ENCODE measurements around the gene FAM13A.

- no peak for TF ChIP-seq CTCF (IDR thresholded peaks at IDR 0.05)
- TF ChIP-seq EZH2phosphoT487 (IDR thresholded peaks at IDR 0.05): no peak
Measured at GRCh38 chr4:88831031-88831430, 226.0 kb downstream of the FAM13A start.

Measured in neural progenitor cell (in vitro differentiated cells).